GM21786 (cell line): Measurements from ENCODE around the gene PIGH.
"Not testable (repeated sequence)": the region's sequence is repeated elsewhere in the genome, so short reads cannot be mapped to it uniquely, and the experiment has no call there.

Experiments used
- ATAC-seq: cut with Tn5 transposase; IDR thresholded peaks from one replicate; pipeline ENCODE4 v1.9.1; 2021; ENCODE audit not compliant: unreplicated experiment

The PIGH gene

DNA sequence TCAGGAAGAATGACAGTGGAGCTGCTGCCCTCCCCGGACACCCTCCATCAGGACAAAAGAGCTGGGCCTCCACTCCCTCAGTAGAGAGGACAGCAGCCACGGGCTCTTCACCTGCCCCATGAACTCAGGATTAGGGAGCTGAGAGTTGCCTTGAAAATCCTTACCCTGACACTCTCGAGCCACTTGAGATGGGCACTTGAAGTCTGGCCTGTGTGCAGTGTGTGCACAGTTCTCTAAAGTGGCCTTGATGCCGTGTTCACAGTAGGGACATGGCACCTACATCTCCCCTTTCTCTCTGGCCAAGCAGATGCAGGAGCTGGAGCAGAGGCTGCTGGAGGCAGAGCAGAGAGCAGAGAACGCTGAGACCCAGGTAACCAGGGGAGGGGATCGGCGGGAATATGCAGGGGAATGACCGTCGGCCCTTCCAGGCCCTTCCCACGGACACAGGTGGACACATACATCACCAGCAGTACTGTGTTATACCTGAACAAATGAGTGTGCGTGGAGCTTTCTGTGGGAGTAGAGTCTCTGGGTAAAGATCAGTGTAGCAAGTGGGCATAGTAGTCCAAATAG, 44.5 kb downstream of the PIGH start:
- no peak for ATAC-seq

DNA sequence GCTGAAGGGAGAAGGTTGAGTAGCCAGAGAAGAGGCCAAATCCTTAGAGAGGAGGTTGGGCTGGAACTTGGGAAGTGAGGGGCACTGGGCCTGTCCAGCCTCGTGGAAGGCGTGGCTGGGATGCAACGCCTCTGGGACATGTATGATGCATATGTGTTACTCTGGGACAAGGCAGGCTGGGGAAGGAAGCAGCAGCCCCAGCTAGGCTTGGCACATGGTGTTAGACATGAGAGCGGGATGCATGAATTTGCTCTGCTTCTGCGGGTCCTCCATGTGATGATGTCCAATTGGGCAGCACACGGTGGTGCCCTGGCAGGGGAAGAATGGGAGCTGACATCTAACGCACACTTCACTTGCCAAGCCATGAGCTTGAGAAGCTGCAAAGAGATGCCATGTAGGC, 45.7 kb downstream of the PIGH start:
- no peak for ATAC-seq

DNA sequence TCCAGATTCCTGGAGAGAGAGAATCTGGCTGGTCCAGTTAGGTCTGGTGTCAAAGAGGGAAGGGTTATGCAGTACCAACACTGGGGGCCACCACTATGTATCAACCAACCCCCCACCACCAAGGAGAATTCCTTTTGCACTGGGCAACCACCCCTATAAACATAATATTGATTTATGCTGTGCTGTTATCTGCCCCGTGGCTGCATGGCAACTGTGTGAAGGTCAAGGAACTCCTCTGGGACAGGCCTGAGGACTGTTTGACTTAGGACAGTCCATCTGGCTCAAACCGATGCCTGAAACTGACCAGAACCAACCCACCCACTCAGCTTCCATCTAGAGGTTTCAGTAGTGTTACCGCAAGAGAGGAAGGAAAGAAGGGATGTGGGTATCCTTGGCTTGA, 46.5 kb downstream of the PIGH start:
- ATAC-seq, result no peak

DNA sequence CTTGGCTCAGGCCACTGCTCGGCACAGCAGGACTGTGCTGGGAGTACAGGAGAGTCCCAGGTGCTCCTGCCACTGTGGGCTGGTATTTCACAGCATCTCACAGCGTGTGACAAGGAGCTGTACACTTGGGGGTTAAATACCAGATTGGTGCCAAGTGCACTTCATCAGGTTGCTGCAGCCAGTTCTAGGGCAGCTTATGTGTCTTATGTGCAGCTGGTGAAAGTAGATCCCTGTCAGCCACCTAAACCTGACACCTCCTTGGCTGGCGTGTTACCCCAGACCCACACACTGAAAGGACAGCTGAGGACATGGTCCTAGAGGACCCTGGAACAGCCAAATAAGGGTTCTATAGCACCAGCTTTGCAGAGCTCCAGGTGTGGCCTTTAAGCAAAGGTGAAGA, 48.1 kb downstream of the PIGH start:
- ATAC-seq, result no peak

DNA sequence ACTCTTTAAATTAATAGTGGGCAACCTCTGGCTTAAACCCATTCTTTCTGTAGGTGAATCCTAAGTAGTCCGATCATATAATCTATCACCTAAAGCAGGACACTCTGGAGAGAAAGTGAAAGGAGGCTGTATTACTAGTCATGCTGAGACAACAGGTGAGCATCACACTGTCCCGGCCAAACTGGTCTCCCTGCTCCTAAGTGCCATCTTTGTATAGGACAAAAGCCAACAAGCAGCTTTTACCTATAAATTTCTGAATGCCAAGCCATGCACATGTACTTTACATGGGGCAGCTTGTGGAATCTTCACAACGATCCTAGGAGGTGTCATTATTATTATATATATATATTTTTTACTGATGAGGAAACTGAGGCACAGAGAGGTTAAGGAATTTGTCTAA, 48.9 kb downstream of the PIGH start:
- ATAC-seq, result no peak

DNA sequence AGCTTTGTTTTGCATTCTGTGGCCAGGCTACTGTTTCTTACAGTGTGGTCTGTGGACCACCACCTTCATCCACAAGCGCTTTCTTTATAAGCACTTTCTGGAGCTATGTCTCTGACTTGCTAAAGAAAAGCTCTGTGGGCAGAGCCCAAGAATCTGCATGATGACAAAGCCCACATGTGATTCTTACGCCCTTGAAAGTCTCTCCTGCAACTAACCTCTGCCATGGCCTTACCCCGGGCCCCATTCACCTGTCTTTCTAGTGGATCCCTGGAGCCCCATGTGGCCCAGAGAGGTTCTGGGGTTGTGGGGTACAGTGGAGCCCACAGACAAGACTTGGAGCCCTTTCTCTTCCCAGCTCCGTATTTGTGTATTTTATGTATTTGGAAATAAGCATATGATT, 50.3 kb downstream of the PIGH start:
- no peak for ATAC-seq

DNA sequence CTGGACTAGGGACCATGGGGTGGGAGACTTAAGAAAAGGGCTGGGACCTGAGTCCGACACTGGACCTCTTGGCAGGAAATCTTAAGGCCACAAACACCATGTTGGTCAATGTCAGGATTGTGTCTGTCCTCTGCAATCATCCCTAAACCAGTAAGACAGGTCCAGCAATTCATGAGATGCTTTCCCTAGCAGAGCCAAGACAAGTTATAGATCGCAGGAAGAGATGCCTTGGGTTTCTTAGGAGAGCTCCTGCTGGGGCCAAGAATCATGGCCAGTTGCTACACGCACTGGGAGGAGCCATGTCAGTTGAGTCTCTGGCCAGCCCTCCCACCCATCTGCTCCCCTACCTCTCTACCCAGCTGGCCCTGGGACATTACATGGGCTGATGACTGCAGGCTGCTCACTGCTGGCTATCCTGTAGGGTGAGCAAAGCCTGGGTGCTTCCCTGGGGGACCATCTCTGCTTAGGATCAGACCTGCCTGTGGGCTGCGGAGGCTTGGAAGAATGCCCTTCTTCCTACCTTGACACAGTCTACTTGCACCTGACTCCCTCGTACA, 52.8 kb downstream of the PIGH start:
- no peak for ATAC-seq

DNA sequence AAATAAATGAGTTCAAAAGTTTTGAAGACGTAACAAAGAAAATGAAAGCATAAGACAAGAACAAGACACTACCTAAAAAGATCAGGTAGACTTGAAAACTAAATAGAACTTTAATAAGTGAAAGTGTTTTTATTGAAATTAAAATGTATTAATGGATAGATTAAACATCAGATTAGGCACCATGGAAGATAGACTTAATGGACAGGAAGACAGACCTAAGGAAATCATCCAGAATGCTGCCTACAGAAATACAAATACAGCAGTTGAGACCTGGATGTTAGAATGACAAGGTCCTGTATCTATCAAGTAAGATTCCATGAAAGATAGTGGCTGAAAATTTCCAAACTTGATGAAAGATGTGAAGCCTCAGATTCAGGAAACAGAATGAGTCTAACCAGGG, 55.5 kb downstream of the PIGH start:
- ATAC-seq, result no peak

DNA sequence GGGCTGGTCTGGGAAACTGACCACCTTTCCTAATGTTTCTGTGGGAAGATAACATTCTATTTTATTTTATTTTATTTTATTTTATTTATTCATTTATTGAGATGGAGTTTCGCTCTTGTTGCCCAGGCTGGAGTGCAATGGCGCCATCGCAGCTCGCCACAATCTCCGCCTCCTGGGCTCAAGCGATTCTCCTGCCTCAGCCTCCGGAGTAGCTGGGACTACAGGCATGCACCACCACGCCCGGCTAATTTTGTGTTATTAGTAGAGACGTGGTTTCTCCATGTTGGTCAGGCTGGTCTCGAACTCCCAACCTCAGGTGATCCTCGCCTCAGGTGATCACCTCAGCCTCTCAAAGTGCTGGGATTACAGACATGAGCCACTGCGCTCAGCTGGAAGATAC, 57.4 kb downstream of the PIGH start:
- ATAC-seq, result not testable (repeated sequence)

DNA sequence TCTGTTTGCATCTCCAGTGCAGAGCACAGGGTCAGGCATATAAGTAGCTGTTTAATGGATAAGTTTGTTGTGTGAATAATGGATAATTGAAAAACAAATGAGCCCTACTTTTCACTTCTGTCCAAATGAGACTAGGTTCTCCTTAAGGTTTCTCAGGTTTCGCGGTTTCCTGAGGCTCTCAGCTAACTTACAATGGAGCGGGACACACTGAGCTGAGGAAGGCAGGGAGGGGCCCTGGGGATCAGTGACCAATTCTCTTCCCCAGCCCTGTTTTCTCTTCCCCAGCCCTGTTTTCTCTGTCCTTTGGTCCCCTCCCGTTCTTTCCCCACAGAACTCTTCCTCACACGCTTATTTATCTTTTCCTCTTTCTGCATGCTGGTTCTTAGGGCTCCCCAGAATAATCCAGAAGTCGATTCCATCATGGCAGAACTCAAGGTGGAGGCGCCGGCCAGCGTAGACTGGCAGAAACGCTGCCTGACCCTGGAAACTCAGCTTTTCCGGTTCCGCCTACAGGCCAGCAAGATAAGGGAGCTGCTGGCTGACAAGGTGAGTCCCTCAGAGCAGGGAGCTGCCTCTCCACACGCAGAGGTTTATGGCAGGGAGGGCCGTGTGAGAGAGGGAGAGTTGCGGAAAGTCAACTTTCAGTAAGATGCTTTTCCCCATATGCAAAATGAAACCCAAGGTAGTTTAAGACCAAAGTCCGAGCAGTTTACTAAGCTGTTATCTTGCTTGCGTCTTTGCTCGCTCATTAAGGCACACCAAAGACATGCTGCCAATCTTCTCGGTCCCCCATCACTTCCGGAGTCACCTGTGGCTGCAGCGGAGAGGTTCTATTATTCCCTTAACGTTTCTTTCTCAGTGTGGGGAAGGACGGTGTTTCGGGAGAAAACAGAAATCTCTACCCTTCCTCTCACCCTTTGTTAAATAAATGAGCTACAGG, 58.4 kb downstream of the PIGH start:
- ATAC-seq, result no peak
